MM.1S (cell line): ENCODE measurements around the gene PPP1R9A.

Experiments used
- DNase-seq: peaks from one replicate; pipeline ENCODE4 v3.0.0-alpha.2; 2015
- H2AFZ ChIP-seq: fragments of 300-600 bp; sonication (generic); 2 replicates; pipeline ENCODE4 v1.6.0; 2016; ENCODE audit warnings: antibody characterized with exemption, low read length
- H3F3A ChIP-seq: fragments of 300-600 bp; sonication (generic); 2 replicates; pipeline ENCODE4 v1.6.1; 2016; ENCODE audit warnings: mild to moderate bottlenecking, antibody characterized with exemption, low read length, moderate library complexity, mixed read lengths; ENCODE audit not compliant: insufficient read depth
- H3K27ac ChIP-seq: fragments of 300-600 bp; sonication (generic); 2 replicates; pipeline ENCODE4 v1.5.1; 2016; ENCODE audit warnings: mild to moderate bottlenecking, low read length
- H3K27me3 ChIP-seq: fragments of 300-600 bp; sonication (generic); replicated peaks from 2 replicates; pipeline ENCODE4 v1.6.0; 2016; ENCODE audit warnings: low read length; ENCODE audit not compliant: insufficient read depth
- H3K36me3 ChIP-seq: fragments of 300-600 bp; sonication (generic); replicated peaks from 2 replicates; pipeline ENCODE4 v1.6.1; 2016; ENCODE audit warnings: mild to moderate bottlenecking, low read length, mixed read lengths; ENCODE audit not compliant: insufficient read depth
- H3K4me1 ChIP-seq: fragments of 300-600 bp; sonication (generic); 2 replicates; pipeline ENCODE4 v1.6.1; 2016; ENCODE audit warnings: low read length, mixed read lengths
- H3K4me2 ChIP-seq: fragments of 300-600 bp; sonication (generic); 2 replicates; pipeline ENCODE4 v1.6.0; 2016; ENCODE audit warnings: low read depth, low read length
- H3K4me3 ChIP-seq: fragments of 300-600 bp; sonication (generic); 2 replicates; pipeline ENCODE4 v1.5.1; 2016; ENCODE audit warnings: low read length, mixed read lengths
- H3K79me2 ChIP-seq: fragments of 300-600 bp; sonication (generic); 2 replicates; pipeline ENCODE4 v1.6.1; 2016; ENCODE audit warnings: mixed run types, low read length, mixed read lengths
- H3K9ac ChIP-seq: fragments of 300-600 bp; sonication (generic); 2 replicates; pipeline ENCODE4 v1.6.1; 2016; ENCODE audit warnings: low read length, mixed read lengths
- H3K9me2 ChIP-seq: fragments of 300-600 bp; sonication (generic); replicated peaks from 2 replicates; pipeline ENCODE4 v1.6.1; 2016; ENCODE audit warnings: mild to moderate bottlenecking, low read length, mixed read lengths; ENCODE audit not compliant: insufficient read depth
- H3K9me3 ChIP-seq: fragments of 300-600 bp; sonication (generic); replicated peaks from 2 replicates; pipeline ENCODE4 v1.6.1; 2016; ENCODE audit warnings: mild to moderate bottlenecking, low read length, mixed read lengths; ENCODE audit not compliant: insufficient read depth
- H4K20me1 ChIP-seq: fragments of 300-600 bp; sonication (generic); 2 replicates; pipeline ENCODE4 v1.6.1; 2016; ENCODE audit warnings: mild to moderate bottlenecking, low read length, moderate library complexity, mixed read lengths; ENCODE audit not compliant: insufficient read depth
- CTCF ChIP-seq: fragments of 300-600 bp; sonication (generic); IDR thresholded peaks from 2 replicates; pipeline ENCODE4 v1.5.1; 2016; ENCODE audit warnings: antibody characterized with exemption, low read length, mixed read lengths
- EZH2 ChIP-seq: fragments of 300-600 bp; sonication (generic); optimal IDR thresholded peaks from 2 replicates; pipeline ENCODE3; 2017; ENCODE audit warnings: low read depth, mild to moderate bottlenecking, antibody characterized with exemption, low read length, mixed read lengths
- EZH2phosphoT487 ChIP-seq: fragments of 300-600 bp; sonication (generic); IDR thresholded peaks from 2 replicates; pipeline ENCODE4 v1.6.1; 2018; ENCODE audit warnings: antibody characterized with exemption, low read length

PPP1R9A gene

GRCh38 chr7:95141755-95142154, 234.4 kb downstream of the PPP1R9A start:
- H3K27ac ChIP-seq: no peak overlapping the region

GRCh38 chr7:95144256-95144655, 236.9 kb downstream of the PPP1R9A start:
- H4K20me1 ChIP-seq: no peaks in the 10 kb centered on the region
- no peaks in the 10 kb centered on the region for H3K9me3 ChIP-seq
- H2AFZ ChIP-seq: no peak overlapping the region
- H3K4me1 ChIP-seq: no peaks in the 10 kb centered on the region
- H3K4me3 ChIP-seq: no peak overlapping the region
- DNase-seq: no peak
- no peaks in the 10 kb centered on the region for H3K27me3 ChIP-seq
- H3K9ac ChIP-seq: no peak overlapping the region
- no peak overlapping the region for H3K4me2 ChIP-seq
- H3F3A ChIP-seq: no peaks in the 10 kb centered on the region
- H3K79me2 ChIP-seq: no peaks in the 10 kb centered on the region
- no peak overlapping the region for H3K27ac ChIP-seq
- no peaks in the 10 kb centered on the region for H3K9me2 ChIP-seq
- TF ChIP-seq EZH2 (no peak), CTCF (no peak), EZH2phosphoT487 (no peak)
- H3K36me3 ChIP-seq: no peaks in the 10 kb centered on the region

More at GRCh38 chr7:95141755-95142154, 234.4 kb downstream of the PPP1R9A start:
- Histone ChIP-seq H3K9me2 (no peaks in the 10 kb centered on the region), H3K36me3 (no peaks in the 10 kb centered on the region), H3K4me2 (no peak overlapping the region), H3K4me1 (no peaks in the 10 kb centered on the region), H3K4me3 (no peak overlapping the region), H3K79me2 (no peaks in the 10 kb centered on the region), H3K9me3 (no peaks in the 10 kb centered on the region), H3K9ac (no peak overlapping the region), H2AFZ (no peak overlapping the region), H3K27me3 (no peaks in the 10 kb centered on the region), H3F3A (no peaks in the 10 kb centered on the region), H4K20me1 (no peaks in the 10 kb centered on the region)
- no peak for TF ChIP-seq CTCF
- TF ChIP-seq EZH2: no peak
- no peak for TF ChIP-seq EZH2phosphoT487
- DNase-seq: no peak

GRCh38 chr7:95155965-95156364, 248.6 kb downstream of the PPP1R9A start:
- no peaks in the 10 kb centered on the region for H3K27me3 ChIP-seq
- H3K79me2 ChIP-seq: no peaks in the 10 kb centered on the region
- H3K27ac ChIP-seq: no peak overlapping the region
- H4K20me1 ChIP-seq: no peaks in the 10 kb centered on the region
- no peak for DNase-seq
- no peak for TF ChIP-seq EZH2
- TF ChIP-seq CTCF: no peak
- TF ChIP-seq EZH2phosphoT487: no peak
- no peak overlapping the region for H3K4me2 ChIP-seq
- H3K4me1 ChIP-seq: no peaks in the 10 kb centered on the region
- H3K9me2 ChIP-seq: no peaks in the 10 kb centered on the region
- no peaks in the 10 kb centered on the region for H3F3A ChIP-seq
- no peaks in the 10 kb centered on the region for H3K9me3 ChIP-seq
- H2AFZ ChIP-seq: no peak overlapping the region
- H3K9ac ChIP-seq: no peak overlapping the region
- no peak overlapping the region for H3K4me3 ChIP-seq
- no peaks in the 10 kb centered on the region for H3K36me3 ChIP-seq

GRCh38 chr7:95157381-95157780, 250.0 kb downstream of the PPP1R9A start:
- Histone ChIP-seq H3K4me1 (no peaks in the 10 kb centered on the region), H3F3A (no peaks in the 10 kb centered on the region), H3K79me2 (no peaks in the 10 kb centered on the region), H3K27ac (no peak overlapping the region), H3K36me3 (no peaks in the 10 kb centered on the region), H3K4me3 (no peak overlapping the region), H3K9me3 (no peaks in the 10 kb centered on the region), H2AFZ (no peak overlapping the region), H4K20me1 (no peaks in the 10 kb centered on the region), H3K27me3 (no peaks in the 10 kb centered on the region), H3K4me2 (no peak overlapping the region), H3K9me2 (no peaks in the 10 kb centered on the region), H3K9ac (no peak overlapping the region)
- no peak for TF ChIP-seq CTCF
- TF ChIP-seq EZH2phosphoT487: no peak
- TF ChIP-seq EZH2: no peak
- DNase-seq: no peak
